Measurements from ENCODE around the gene ZFYVE28.

The ZFYVE28 gene

DNA sequence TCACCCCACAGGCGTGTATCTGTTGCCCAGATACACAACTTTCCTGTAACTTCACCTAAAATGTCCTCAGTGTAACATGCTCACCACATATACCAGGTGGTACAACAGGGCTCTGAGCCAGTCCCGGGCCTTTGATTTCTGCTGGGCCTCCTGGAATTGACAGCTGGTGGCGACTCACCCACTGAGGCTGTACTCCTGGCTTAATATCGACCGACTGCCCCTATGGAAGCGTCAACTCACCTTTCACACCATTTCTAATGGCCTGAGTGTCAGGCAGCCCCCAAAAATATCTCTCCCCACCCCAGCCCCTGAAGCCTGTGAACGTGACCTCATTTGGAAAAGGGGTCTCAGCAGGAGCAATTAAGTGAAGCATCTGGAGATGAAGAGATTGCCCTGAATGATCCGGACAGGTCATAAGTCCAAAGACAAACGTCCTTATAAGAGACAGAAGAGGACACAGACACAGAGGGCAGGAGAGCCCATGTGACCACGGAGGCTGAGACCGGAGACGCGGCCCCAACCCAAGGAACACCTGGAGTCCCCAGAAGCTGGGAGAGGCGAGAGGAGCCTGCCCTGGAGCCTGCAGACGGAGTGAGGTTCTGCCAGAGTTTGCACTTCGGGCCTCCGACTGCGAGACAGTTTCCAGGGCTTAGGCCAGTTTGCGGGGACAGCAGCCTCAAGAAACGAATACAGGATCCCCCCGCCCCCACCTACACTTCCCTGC lies 144.0 kb downstream of the ZFYVE28 start:
- TF ChIP-seq GATA2 (IDR thresholded peaks at IDR 0.05; ENCODE audit: low read depth, low read length) (peak; percentile 68), GATA3 (IDR thresholded peaks at IDR 0.05; ENCODE audit: low read depth, low read length) (no peak)

DNA sequence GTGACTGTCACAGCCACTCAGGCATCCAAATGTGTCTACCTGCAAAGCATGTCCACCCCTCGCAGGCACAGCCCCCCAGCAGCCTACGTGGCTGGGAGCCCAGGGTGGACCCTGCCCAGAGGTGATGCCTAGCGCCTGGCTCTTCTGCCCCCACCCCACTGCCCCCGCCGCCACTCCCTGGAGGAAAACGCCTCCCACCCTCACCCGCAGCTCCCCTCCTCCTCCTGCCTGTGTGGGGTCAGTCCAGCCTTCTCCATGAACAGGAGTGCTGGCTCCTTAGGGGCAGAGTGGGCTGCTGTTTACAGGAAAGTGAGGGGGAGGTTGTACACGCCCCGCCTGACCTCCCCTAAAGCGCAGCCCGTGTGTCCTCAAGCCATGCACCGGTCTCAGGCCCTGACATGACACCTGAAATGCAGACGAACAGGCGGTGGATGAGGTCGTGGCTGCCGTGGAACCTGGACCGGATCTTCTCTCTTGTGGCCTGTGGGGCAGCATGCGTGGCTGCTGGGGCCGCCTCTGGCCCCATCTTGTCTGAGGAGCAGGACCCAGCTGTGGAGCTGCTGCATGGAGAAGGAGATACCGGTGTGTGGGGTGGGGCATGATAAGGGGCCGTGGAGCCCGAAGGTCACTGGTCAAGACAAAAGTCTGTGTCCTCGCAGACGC lies 144.7 kb downstream of the ZFYVE28 start:
- TF ChIP-seq GATA2 (IDR thresholded peaks at IDR 0.05; ENCODE audit: low read depth, low read length) = no peak
- no peak for TF ChIP-seq GATA3 (IDR thresholded peaks at IDR 0.05; ENCODE audit: low read depth, low read length)

GRCh38 chr4:2273221-2273620 lies 145.2 kb downstream of the ZFYVE28 start:
- TF ChIP-seq GATA2 (IDR thresholded peaks at IDR 0.05; ENCODE audit: low read depth, low read length) (no peak), GATA3 (IDR thresholded peaks at IDR 0.05; ENCODE audit: low read depth, low read length) (no peak)

DNA sequence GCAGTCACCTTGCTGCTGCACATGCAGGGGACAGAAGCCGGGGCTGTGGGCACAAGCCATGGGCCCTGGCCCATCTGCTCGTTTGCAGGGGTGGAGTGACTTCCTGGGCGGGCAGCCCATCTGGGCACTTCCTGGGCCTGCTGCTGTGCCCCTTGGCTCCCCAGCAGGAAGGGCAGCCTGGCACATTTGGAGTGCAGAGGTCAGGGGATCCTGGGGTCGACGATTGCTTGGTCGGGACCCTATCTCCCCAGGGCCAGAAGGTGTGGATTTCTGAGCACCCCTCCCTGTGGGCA lies 145.7 kb downstream of the ZFYVE28 start:
- no peak for TF ChIP-seq GATA3 (IDR thresholded peaks at IDR 0.05; ENCODE audit: low read depth, low read length)

GRCh38 chr4:2272026-2272827 lies 146.2 kb downstream of the ZFYVE28 start:
- TF ChIP-seq GATA2 (IDR thresholded peaks at IDR 0.05; ENCODE audit: low read depth, low read length) (no peak), GATA3 (IDR thresholded peaks at IDR 0.05; ENCODE audit: low read depth, low read length) (no peak)

GRCh38 chr4:2271279-2272025 lies 147.0 kb downstream of the ZFYVE28 start:
- TF ChIP-seq GATA3 (IDR thresholded peaks at IDR 0.05; ENCODE audit: low read depth, low read length) = no peak
- no peak for TF ChIP-seq GATA2 (IDR thresholded peaks at IDR 0.05; ENCODE audit: low read depth, low read length)

- TF ChIP-seq GATA2 (IDR thresholded peaks at IDR 0.05; ENCODE audit: low read depth, low read length) (no peak), GATA3 (IDR thresholded peaks at IDR 0.05; ENCODE audit: low read depth, low read length) (no peak)
These were observed 147.9 kb downstream of the ZFYVE28 start for GRCh38 chr4:2270341-2271165.

DNA sequence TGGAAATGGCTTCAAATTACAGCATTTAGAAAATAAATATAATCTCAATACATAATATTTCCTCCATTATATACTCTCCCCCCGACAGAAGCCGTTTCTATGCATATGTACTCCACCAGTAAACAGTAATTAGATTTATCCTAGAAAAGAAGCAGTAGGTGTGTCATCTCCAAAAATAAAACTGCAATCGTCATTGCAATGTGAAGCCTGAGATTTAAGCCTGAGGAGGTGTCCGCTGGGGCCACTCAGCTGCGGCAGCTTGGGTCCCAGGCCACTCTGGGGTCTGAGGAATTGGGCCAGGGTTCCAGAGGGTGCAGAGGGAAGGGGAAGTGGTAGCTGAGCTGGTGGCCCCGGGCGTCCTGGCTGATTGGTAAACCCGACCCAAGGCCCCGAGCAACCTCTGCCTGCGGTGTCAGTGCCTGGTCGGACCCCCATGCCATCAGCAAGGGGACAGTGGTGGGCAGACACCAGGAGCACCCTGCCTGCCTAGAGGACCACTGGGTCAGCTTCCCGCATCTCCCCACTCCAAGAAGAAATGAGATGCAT lies 148.8 kb downstream of the ZFYVE28 start:
- no peak for TF ChIP-seq GATA2 (IDR thresholded peaks at IDR 0.05; ENCODE audit: low read depth, low read length)
- TF ChIP-seq GATA3 (IDR thresholded peaks at IDR 0.05; ENCODE audit: low read depth, low read length) = no peak

GRCh38 chr4:2269206-2269531 lies 149.3 kb downstream of the ZFYVE28 start:
- TF ChIP-seq GATA2 (IDR thresholded peaks at IDR 0.05; ENCODE audit: low read depth, low read length) (no peak), GATA3 (IDR thresholded peaks at IDR 0.05; ENCODE audit: low read depth, low read length) (no peak)

GRCh38 chr4:2268357-2269205 lies 149.9 kb downstream of the ZFYVE28 start:
- no peak for TF ChIP-seq GATA2 (IDR thresholded peaks at IDR 0.05; ENCODE audit: low read depth, low read length)
- TF ChIP-seq GATA3 (IDR thresholded peaks at IDR 0.05; ENCODE audit: low read depth, low read length) = no peak

GRCh38 chr4:2267841-2268240 lies 150.6 kb downstream of the ZFYVE28 start:
- TF ChIP-seq GATA2 (IDR thresholded peaks at IDR 0.05; ENCODE audit: low read depth, low read length) (no peak), GATA3 (IDR thresholded peaks at IDR 0.05; ENCODE audit: low read depth, low read length) (no peak)

- no peak for TF ChIP-seq GATA2 (IDR thresholded peaks at IDR 0.05; ENCODE audit: low read depth, low read length)
- no peak for TF ChIP-seq GATA3 (IDR thresholded peaks at IDR 0.05; ENCODE audit: low read depth, low read length)
These were observed 151.1 kb downstream of the ZFYVE28 start for GRCh38 chr4:2267320-2267811.

Measured in SH-SY5Y (cell line).